ENCODE measurements around the gene GOLGA6L2.
"Not testable (repeated sequence)": the region's sequence is repeated elsewhere in the genome, so short reads cannot be mapped to it uniquely, and the experiment has no call there.

The GOLGA6L2 gene

GRCh38 chr15:23416349-23417276 is 30.4 kb downstream of the GOLGA6L2 start:
- H3K27me3 Mint-ChIP-seq (ENCODE audit: low read depth) = no peaks in the 10 kb centered on the region
- H3K4me1 Mint-ChIP-seq (ENCODE audit: low read depth) = no peaks in the 10 kb centered on the region
- no peak overlapping the region for H3K4me3 Mint-ChIP-seq
- no peak overlapping the region for H3K27ac Mint-ChIP-seq
- no peak for DNase-seq (ENCODE audit: low spot score)
- H3K9me3 Mint-ChIP-seq = peaks cover 4% of the 10 kb centered on the region
- no peaks in the 10 kb centered on the region for H3K36me3 Mint-ChIP-seq (ENCODE audit: low read depth)

DNA sequence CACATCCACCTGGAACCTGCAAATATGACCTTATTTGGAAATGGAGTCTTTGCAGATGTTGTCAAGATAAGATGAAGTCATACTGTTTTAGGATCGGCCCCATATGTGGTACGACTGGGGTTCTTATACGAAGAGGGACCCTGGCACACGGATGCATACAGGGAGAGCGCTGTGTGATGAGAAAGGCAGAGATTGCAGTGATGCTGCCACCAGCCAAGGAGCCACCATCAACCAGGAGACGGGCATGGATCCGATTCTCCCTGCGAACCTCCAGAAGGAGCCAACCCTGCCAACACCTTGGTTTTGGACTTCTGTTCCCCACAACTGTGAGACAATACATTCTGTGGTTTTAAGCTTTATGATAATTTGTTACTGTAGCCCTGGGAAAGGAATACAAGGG is 31.2 kb downstream of the GOLGA6L2 start:
- not testable (repeated sequence) for H3K36me3 Mint-ChIP-seq (ENCODE audit: low read depth); H3K4me3 Mint-ChIP-seq; H3K27me3 Mint-ChIP-seq (ENCODE audit: low read depth); H3K4me1 Mint-ChIP-seq (ENCODE audit: low read depth); H3K27ac Mint-ChIP-seq; DNase-seq (ENCODE audit: low spot score); H3K9me3 Mint-ChIP-seq

- Mint-ChIP-seq H3K9me3 (peaks cover 4% of the 10 kb centered on the region), H3K27me3 (ENCODE audit: low read depth) (no peaks in the 10 kb centered on the region), H3K4me1 (ENCODE audit: low read depth) (no peaks in the 10 kb centered on the region), H3K27ac (no peak overlapping the region), H3K36me3 (ENCODE audit: low read depth) (no peaks in the 10 kb centered on the region), H3K4me3 (no peak overlapping the region)
- DNase-seq (ENCODE audit: low spot score) = no peak
Measured at GRCh38 chr15:23415321-23415865, 31.6 kb downstream of the GOLGA6L2 start.

- H3K27ac Mint-ChIP-seq; H3K36me3 Mint-ChIP-seq (ENCODE audit: low read depth); H3K27me3 Mint-ChIP-seq (ENCODE audit: low read depth): not testable (repeated sequence)
Measured at GRCh38 chr15:23412881-23413600, 34.0 kb downstream of the GOLGA6L2 start.

GRCh38 chr15:23411841-23412240 is 35.2 kb downstream of the GOLGA6L2 start:
- Mint-ChIP-seq H3K4me3 (no peak overlapping the region), H3K27ac (no peak overlapping the region), H3K36me3 (ENCODE audit: low read depth) (no peaks in the 10 kb centered on the region), H3K9me3 (no peaks in the 10 kb centered on the region), H3K4me1 (ENCODE audit: low read depth) (no peaks in the 10 kb centered on the region), H3K27me3 (ENCODE audit: low read depth) (no peaks in the 10 kb centered on the region)
- no peak for DNase-seq (ENCODE audit: low spot score)

More at GRCh38 chr15:23412881-23413600, 34.0 kb downstream of the GOLGA6L2 start:
- H3K4me3 Mint-ChIP-seq; H3K9me3 Mint-ChIP-seq; DNase-seq (ENCODE audit: low spot score); H3K4me1 Mint-ChIP-seq (ENCODE audit: low read depth): not testable (repeated sequence)

DNA sequence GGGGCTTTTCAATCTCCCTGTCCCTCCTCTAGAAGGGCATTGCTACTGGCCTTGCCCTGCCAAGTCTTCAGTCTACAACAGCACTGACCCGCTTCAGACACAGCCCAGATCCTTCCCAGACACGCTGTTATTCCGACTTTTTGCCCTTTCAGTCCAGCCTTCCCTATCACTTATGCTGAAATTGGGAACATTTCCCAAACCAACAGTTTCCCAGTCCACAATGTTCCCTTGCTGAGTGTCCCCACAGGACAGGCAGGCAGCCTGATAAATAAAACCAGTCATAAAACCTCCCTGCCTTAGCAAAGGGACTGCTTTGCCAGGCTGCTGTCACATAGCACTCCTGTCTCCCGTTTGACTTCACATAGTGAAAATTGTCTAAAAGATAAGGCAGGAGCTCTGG is 43.5 kb downstream of the GOLGA6L2 start:
- H3K27me3 Mint-ChIP-seq (ENCODE audit: low read depth) = no peaks in the 10 kb centered on the region
- no peaks in the 10 kb centered on the region for H3K4me1 Mint-ChIP-seq (ENCODE audit: low read depth)
- H3K4me3 Mint-ChIP-seq = no peak overlapping the region
- no peak overlapping the region for H3K27ac Mint-ChIP-seq
- no peaks in the 10 kb centered on the region for H3K36me3 Mint-ChIP-seq (ENCODE audit: low read depth)
- no peaks in the 10 kb centered on the region for H3K9me3 Mint-ChIP-seq
- DNase-seq (ENCODE audit: low spot score) = no peak

GRCh38 chr15:23402544-23402943 is 44.5 kb downstream of the GOLGA6L2 start:
- Mint-ChIP-seq H3K27ac (no peak overlapping the region), H3K4me3 (no peak overlapping the region), H3K36me3 (ENCODE audit: low read depth) (no peaks in the 10 kb centered on the region), H3K9me3 (no peaks in the 10 kb centered on the region), H3K4me1 (ENCODE audit: low read depth) (no peaks in the 10 kb centered on the region), H3K27me3 (ENCODE audit: low read depth) (no peaks in the 10 kb centered on the region)
- DNase-seq (ENCODE audit: low spot score) = no peak

DNA sequence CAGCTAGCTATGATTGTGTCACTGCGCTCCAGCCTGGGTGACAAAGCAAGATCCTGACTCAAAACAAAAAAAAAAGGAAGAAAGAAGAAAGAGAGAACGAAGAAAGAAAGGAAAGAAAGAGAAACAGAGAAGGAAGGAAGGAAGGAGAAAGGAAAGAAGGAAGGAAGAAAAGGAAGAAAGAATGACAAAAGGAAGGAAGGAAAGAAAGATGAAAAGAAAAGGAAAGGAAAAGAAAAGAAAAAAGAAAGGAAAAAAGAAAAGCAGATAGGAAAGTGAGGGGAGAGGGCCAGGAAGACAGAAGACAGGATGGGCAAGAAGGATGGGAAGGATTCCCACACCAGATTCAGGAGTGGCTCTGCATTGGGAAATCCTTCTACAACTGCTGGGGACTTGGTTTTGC is 44.9 kb downstream of the GOLGA6L2 start:
- no peaks in the 10 kb centered on the region for H3K36me3 Mint-ChIP-seq (ENCODE audit: low read depth)
- no peak overlapping the region for H3K27ac Mint-ChIP-seq
- no peak for DNase-seq (ENCODE audit: low spot score)
- no peaks in the 10 kb centered on the region for H3K27me3 Mint-ChIP-seq (ENCODE audit: low read depth)
- no peaks in the 10 kb centered on the region for H3K4me1 Mint-ChIP-seq (ENCODE audit: low read depth)
- H3K4me3 Mint-ChIP-seq = no peak overlapping the region
- H3K9me3 Mint-ChIP-seq = no peaks in the 10 kb centered on the region

- Mint-ChIP-seq H3K27ac (no peak overlapping the region), H3K4me3 (no peak overlapping the region), H3K36me3 (ENCODE audit: low read depth) (no peaks in the 10 kb centered on the region), H3K4me1 (ENCODE audit: low read depth) (no peaks in the 10 kb centered on the region), H3K9me3 (no peaks in the 10 kb centered on the region), H3K27me3 (ENCODE audit: low read depth) (no peaks in the 10 kb centered on the region)
- no peak for DNase-seq (ENCODE audit: low spot score)
Measured at GRCh38 chr15:23401627-23402026, 45.4 kb downstream of the GOLGA6L2 start.

DNA sequence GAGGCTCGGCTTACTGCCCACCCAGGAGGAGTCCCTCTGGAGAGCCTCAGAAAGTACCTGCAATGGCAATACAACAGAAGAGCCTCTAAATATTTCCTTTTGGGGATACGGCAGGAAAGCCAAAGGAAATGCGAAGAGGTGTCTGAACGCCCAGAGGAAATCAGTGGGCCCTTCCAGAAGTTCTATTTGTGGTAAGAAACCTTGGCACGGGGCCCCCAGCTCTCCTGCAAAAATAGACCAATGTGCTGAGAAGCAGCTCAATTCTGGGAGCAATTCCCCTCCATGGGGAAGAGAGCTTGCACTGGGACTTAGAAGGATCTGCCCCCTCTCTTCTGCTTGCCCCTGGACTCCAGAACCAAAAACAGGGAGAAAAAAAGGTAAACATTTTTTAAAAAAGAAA is 47.8 kb downstream of the GOLGA6L2 start:
- DNase-seq (ENCODE audit: low spot score); H3K36me3 Mint-ChIP-seq (ENCODE audit: low read depth); H3K4me1 Mint-ChIP-seq (ENCODE audit: low read depth); H3K27ac Mint-ChIP-seq; H3K27me3 Mint-ChIP-seq (ENCODE audit: low read depth); H3K4me3 Mint-ChIP-seq; H3K9me3 Mint-ChIP-seq: not testable (repeated sequence)

DNA sequence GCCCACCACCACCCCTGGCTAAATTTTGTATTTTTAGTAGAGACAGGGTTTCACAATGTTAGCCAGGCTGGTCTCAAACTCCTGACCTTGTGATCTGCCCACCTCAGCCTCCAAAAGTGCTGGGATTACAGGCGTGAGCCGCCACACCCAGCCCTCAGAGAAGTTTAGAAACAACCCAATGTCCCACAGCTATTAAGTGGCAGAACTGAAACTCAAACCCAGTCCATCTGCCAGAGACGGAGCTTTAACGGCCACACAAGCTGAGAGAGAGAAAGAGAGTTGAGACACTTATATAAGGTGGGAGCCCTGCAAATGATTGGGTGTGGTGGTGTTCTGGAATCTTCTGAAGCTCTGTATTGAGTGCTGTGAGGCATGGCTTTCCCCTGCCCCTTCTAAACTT is 48.7 kb downstream of the GOLGA6L2 start:
- H3K4me3 Mint-ChIP-seq; H3K9me3 Mint-ChIP-seq; H3K36me3 Mint-ChIP-seq (ENCODE audit: low read depth); DNase-seq (ENCODE audit: low spot score); H3K27me3 Mint-ChIP-seq (ENCODE audit: low read depth); H3K27ac Mint-ChIP-seq; H3K4me1 Mint-ChIP-seq (ENCODE audit: low read depth): not testable (repeated sequence)

DNA sequence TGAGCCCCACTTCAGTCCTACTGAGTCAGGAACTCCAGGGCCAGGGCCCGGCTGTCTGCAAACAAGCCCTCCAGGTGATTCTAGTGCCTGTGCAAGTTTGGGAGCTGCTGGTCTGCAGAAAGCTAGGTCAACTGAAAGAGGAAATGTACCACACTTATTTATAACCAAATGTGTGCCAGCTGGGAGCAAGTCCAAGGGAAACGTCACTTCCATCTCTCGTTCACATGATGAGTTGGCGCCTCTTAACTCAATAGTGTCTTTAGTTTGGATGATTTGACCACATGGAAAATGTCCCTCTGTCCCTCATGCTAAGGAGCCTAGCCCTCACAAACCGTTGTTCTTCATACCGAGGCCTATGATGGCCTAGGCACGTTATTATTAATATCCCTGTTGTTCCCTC is 49.3 kb downstream of the GOLGA6L2 start:
- no peaks in the 10 kb centered on the region for H3K36me3 Mint-ChIP-seq (ENCODE audit: low read depth)
- H3K27ac Mint-ChIP-seq = no peak overlapping the region
- no peaks in the 10 kb centered on the region for H3K27me3 Mint-ChIP-seq (ENCODE audit: low read depth)
- no peaks in the 10 kb centered on the region for H3K9me3 Mint-ChIP-seq
- no peak overlapping the region for H3K4me3 Mint-ChIP-seq
- H3K4me1 Mint-ChIP-seq (ENCODE audit: low read depth) = no peaks in the 10 kb centered on the region
- DNase-seq (ENCODE audit: low spot score) = no peak

DNA sequence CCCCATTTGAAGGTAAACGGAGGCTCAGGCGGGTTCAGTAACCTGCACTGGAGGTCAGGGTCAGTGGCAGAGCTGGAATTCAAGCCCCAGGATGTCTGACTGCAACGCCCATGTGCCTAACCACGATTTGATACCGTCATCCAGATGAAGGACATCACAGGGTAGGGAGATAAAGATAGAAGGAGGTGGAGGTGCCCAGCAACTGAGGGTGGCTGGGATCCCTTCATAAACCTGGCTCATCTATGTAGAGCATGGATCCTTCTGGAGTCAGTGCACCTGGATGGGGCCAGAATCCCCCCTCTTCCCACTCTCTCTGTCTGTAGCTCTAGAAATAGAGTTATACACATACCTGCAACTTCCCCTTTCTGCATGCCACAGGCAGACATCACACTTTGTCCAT is 51.2 kb downstream of the GOLGA6L2 start:
- DNase-seq (ENCODE audit: low spot score) = no peak
- Mint-ChIP-seq H3K27me3 (ENCODE audit: low read depth) (no peaks in the 10 kb centered on the region), H3K36me3 (ENCODE audit: low read depth) (no peaks in the 10 kb centered on the region), H3K4me1 (ENCODE audit: low read depth) (no peaks in the 10 kb centered on the region), H3K27ac (no peak overlapping the region), H3K9me3 (no peaks in the 10 kb centered on the region), H3K4me3 (no peak overlapping the region)

DNA sequence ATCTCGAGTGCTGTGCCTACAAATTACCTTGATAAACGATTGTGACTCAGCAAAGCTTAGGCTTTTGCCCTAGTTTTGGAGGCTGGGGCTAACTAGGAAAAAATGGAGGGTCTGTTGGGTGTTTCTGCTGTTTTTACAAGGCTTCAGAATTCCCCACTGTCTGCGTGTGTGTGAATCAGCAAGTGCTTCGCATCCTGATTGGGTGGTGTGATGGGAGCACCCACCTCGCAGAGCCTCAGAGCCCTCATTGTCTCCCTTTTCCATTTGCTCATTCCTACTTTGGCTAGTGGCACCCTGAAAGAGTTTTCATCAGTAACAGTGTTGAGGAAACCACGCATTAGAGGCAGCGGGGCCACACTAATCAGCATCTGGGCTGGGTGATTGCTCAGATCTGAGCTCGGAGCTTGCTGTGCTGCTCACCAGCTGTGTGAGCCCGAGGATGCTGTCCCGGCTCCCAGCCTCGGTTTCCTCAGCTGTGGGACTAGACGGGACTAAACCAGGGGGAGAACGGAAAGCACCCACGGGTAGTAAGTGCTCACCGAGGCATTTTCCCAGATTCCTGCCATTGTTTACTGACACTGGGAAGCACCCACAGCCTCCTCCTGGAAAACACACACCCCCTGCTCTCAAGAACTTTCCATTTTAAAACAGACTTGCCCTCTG is 51.9 kb downstream of the GOLGA6L2 start:
- H3K4me1 Mint-ChIP-seq (ENCODE audit: low read depth) = no peaks in the 10 kb centered on the region
- no peaks in the 10 kb centered on the region for H3K9me3 Mint-ChIP-seq
- H3K4me3 Mint-ChIP-seq = no peak overlapping the region
- no peak overlapping the region for H3K27ac Mint-ChIP-seq
- H3K36me3 Mint-ChIP-seq (ENCODE audit: low read depth) = no peaks in the 10 kb centered on the region
- H3K27me3 Mint-ChIP-seq (ENCODE audit: low read depth) = no peaks in the 10 kb centered on the region
- DNase-seq (ENCODE audit: low spot score) = no peak
